ENCODE measurements around the gene ZDHHC20.

GRCh38 chr13:21395953-21396352, 63.1 kb downstream of the ZDHHC20 start:
- TF ChIP-seq POLR2A (IDR thresholded peaks at IDR 0.05) (no peak), CTCF (IDR thresholded peaks at IDR 0.05) (no peak)

All from lower leg skin (tissue), 3 donors.